ENCODE measurements around the gene GBX1. TPM values are rescaled to one million over a fixed set of nuclear protein-coding genes. Genes with fewer than 3 reads are reported as not detected.
A peak's percentile ranks its signal among the peaks of the same experiment; 100 is the strongest.

Gene GBX1
- total RNA-seq, 3 donors from 2014 or later = not detected

- no peaks in the 10 kb centered on the region for H3K36me3 ChIP-seq (ENCODE audit: low read depth)
- TF ChIP-seq CTCF (IDR thresholded peaks at IDR 0.05) = no peak
- no peaks in the 10 kb centered on the region for H3K9me3 ChIP-seq
- no peak overlapping the region for H3K4me3 ChIP-seq
- H3K4me1 ChIP-seq (ENCODE audit: low read depth) = peaks cover 12% of the 10 kb centered on the region
- DNase-seq (peak in 2 of 3 donors; percentile 16 to 42), ATAC-seq (no peak)
- intact Hi-C loops (cut with DNase I, micrococcal nuclease) = loop anchor here in 1 of 2 donors (5.0 kb wide), 1 partner anchor 38 kb away; the partner anchor contains the start of gene GBX1
Measured at GRCh38 chr7:151129117-151129959, 38.2 kb downstream of the GBX1 start.

GRCh38 chr7:151128716-151129115 lies 38.8 kb downstream of the GBX1 start:
- intact Hi-C loops (cut with DNase I, micrococcal nuclease) = loop anchor here in 1 of 2 donors (5.0 kb wide), 1 partner anchor 39 kb away; the partner anchor contains the start of gene GBX1
- no peak for TF ChIP-seq CTCF (IDR thresholded peaks at IDR 0.05)
- Histone ChIP-seq H3K4me1 (ENCODE audit: low read depth) (peaks cover 12% of the 10 kb centered on the region), H3K9me3 (no peaks in the 10 kb centered on the region), H3K4me3 (no peak overlapping the region), H3K36me3 (ENCODE audit: low read depth) (no peaks in the 10 kb centered on the region)
- ATAC-seq = no peak
- DNase-seq = peak in 1 of 3 donors; percentile 25

GRCh38 chr7:151128144-151128543 lies 39.4 kb downstream of the GBX1 start:
- no peak for TF ChIP-seq CTCF (IDR thresholded peaks at IDR 0.05)
- Histone ChIP-seq H3K4me3 (no peak overlapping the region), H3K4me1 (ENCODE audit: low read depth) (peaks cover 12% of the 10 kb centered on the region), H3K36me3 (ENCODE audit: low read depth) (no peaks in the 10 kb centered on the region), H3K9me3 (no peaks in the 10 kb centered on the region)
- no peak for ATAC-seq
- intact Hi-C loops (cut with DNase I, micrococcal nuclease) = loop anchor here in 1 of 2 donors (5.0 kb wide), 1 partner anchor 39 kb away; the partner anchor contains the start of gene GBX1
- DNase-seq = peak in 2 of 3 donors; percentile 17 to 43

- Histone ChIP-seq H3K9me3 (no peaks in the 10 kb centered on the region), H3K36me3 (ENCODE audit: low read depth) (no peaks in the 10 kb centered on the region), H3K4me1 (ENCODE audit: low read depth) (peaks cover 12% of the 10 kb centered on the region), H3K4me3 (no peak overlapping the region)
- DNase-seq (peak; percentile 80 to 84 (median 84)), ATAC-seq (peak; percentile 79)
- intact Hi-C loops (cut with DNase I, micrococcal nuclease) = loop anchor here in 1 of 2 donors (5.0 kb wide), 1 partner anchor 41 kb away; the partner anchor contains the start of gene GBX1
- TF ChIP-seq CTCF (IDR thresholded peaks at IDR 0.05) = no peak
Measured at GRCh38 chr7:151126491-151127137, 40.9 kb downstream of the GBX1 start.

GRCh38 chr7:151125846-151126481 lies 41.5 kb downstream of the GBX1 start:
- TF ChIP-seq CTCF (IDR thresholded peaks at IDR 0.05) = no peak
- ATAC-seq (peak; percentile 80), DNase-seq (peak; percentile 63 to 81 (median 79))
- H3K36me3 ChIP-seq (ENCODE audit: low read depth) = no peaks in the 10 kb centered on the region
- H3K4me1 ChIP-seq (ENCODE audit: low read depth) = peaks cover 12% of the 10 kb centered on the region
- H3K4me3 ChIP-seq = no peak overlapping the region
- H3K9me3 ChIP-seq = no peaks in the 10 kb centered on the region
- intact Hi-C loops (cut with DNase I, micrococcal nuclease) = loop anchor here in 1 of 2 donors (5.0 kb wide), 1 partner anchor 41 kb away; the partner anchor contains the start of gene GBX1

All from mucosa of descending colon (tissue), 3 donors.